Measurements from ENCODE around the gene PAPOLB. TPM values are rescaled to one million over a fixed set of nuclear protein-coding genes. Genes with fewer than 3 reads are reported as not detected.
A peak's percentile ranks its signal among the peaks of the same experiment; 100 is the strongest.

The PAPOLB gene
- total and polyA plus RNA-seq, 9 donors: 0.04 to 0.22 (median 0.06) TPM; not detected in 3

GRCh38 chr7:4816419-4817080 is 45.3 kb downstream of the PAPOLB start:
- WGBS (ENCODE audit: insufficient coverage): 90% methylated on average over 13 of the region's 26 CpGs

GRCh38 chr7:4815609-4816418 is 46.0 kb downstream of the PAPOLB start:
- Histone ChIP-seq H3K27me3 (ENCODE audit: control insufficient read depth, insufficient read depth, low read length) (no peaks in the 10 kb centered on the region), H3K9me3 (replicated peaks; ENCODE audit: control insufficient read depth, low read depth, low read length) (peaks cover 2% of the 10 kb centered on the region), H3K27ac (ENCODE audit: low read length) (no peak overlapping the region), H3K4me3 (ENCODE audit: low read length) (no peak overlapping the region), H3K4me1 (ENCODE audit: control insufficient read depth, insufficient read depth, low read length) (peaks cover 27% of the 10 kb centered on the region), H3K36me3 (ENCODE audit: control insufficient read depth, insufficient read depth, low read length) (no peaks in the 10 kb centered on the region)
- no peak for DNase-seq
- 89% methylated on average over 36 of the region's 38 CpGs for WGBS (ENCODE audit: insufficient coverage)

More at GRCh38 chr7:4816419-4817080, 45.3 kb downstream of the PAPOLB start:
- H3K4me1 ChIP-seq (ENCODE audit: control insufficient read depth, insufficient read depth, low read length): peaks cover 33% of the 10 kb centered on the region
- H3K4me3 ChIP-seq (ENCODE audit: low read length): no peak overlapping the region
- H3K36me3 ChIP-seq (ENCODE audit: control insufficient read depth, insufficient read depth, low read length): no peaks in the 10 kb centered on the region
- H3K27me3 ChIP-seq (ENCODE audit: control insufficient read depth, insufficient read depth, low read length): no peaks in the 10 kb centered on the region
- H3K27ac ChIP-seq (ENCODE audit: low read length): no peak overlapping the region
- peaks cover 2% of the 10 kb centered on the region for H3K9me3 ChIP-seq (replicated peaks; ENCODE audit: control insufficient read depth, low read depth, low read length)
- no peak for DNase-seq

DNA sequence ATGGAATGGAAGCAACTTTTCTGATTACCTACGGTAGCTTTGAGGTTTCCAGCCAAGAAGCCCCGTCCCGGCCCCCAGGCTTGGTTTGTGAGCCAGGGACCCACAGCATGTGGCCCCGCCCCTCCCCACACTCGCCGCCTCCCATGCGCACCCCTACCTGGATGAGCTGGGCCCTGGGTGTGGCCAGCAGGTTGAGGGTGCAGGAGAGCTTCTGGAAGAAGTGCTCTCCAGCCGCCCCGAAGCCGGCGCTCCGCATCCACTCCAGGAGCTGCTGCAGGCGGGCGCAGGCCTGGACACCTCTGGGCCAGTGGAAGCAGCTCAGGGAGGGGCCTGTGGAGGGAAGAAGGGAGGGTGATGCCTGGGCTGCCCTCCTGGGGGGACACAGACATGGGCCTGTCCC is 46.7 kb downstream of the PAPOLB start:
- no peak overlapping the region for H3K27ac ChIP-seq (ENCODE audit: low read length)
- H3K27me3 ChIP-seq (ENCODE audit: control insufficient read depth, insufficient read depth, low read length): peaks cover 2% of the 10 kb centered on the region
- DNase-seq: no peak
- no peaks in the 10 kb centered on the region for H3K36me3 ChIP-seq (ENCODE audit: control insufficient read depth, insufficient read depth, low read length)
- H3K4me1 ChIP-seq (ENCODE audit: control insufficient read depth, insufficient read depth, low read length): peaks cover 20% of the 10 kb centered on the region
- WGBS (ENCODE audit: insufficient coverage): 91% methylated on average over 7 of the region's 14 CpGs
- no peak overlapping the region for H3K4me3 ChIP-seq (ENCODE audit: low read length)
- H3K9me3 ChIP-seq (replicated peaks; ENCODE audit: control insufficient read depth, low read depth, low read length): peaks cover 2% of the 10 kb centered on the region

DNA sequence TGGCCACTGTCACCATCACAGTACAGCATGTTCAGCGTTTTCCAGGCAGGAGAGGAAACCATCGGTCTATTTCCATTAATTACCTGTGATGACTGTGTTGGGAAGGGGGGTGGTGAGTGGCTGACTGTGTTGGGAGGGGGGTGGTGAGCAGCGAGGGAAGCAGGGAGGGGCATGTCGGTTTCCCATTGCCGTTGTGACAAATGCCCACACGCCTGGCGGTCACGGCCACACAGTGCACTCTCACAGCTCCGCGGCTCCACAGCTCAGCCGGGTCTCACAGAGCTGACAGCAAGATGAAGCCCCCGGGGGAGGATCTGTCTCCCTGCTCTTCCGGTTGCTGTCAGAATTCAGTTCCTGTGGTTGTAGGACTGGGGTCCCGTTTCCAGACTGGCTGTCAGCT is 47.4 kb downstream of the PAPOLB start:
- Histone ChIP-seq H3K9me3 (replicated peaks; ENCODE audit: control insufficient read depth, low read depth, low read length) (peaks cover 2% of the 10 kb centered on the region), H3K36me3 (ENCODE audit: control insufficient read depth, insufficient read depth, low read length) (no peaks in the 10 kb centered on the region), H3K27ac (ENCODE audit: low read length) (no peak overlapping the region), H3K4me1 (ENCODE audit: control insufficient read depth, insufficient read depth, low read length) (peaks cover 14% of the 10 kb centered on the region), H3K27me3 (ENCODE audit: control insufficient read depth, insufficient read depth, low read length) (peaks cover 4% of the 10 kb centered on the region), H3K4me3 (ENCODE audit: low read length) (no peak overlapping the region)
- DNase-seq: no peak
- 72% methylated on average over 13 of the region's 14 CpGs for WGBS (ENCODE audit: insufficient coverage)

DNA sequence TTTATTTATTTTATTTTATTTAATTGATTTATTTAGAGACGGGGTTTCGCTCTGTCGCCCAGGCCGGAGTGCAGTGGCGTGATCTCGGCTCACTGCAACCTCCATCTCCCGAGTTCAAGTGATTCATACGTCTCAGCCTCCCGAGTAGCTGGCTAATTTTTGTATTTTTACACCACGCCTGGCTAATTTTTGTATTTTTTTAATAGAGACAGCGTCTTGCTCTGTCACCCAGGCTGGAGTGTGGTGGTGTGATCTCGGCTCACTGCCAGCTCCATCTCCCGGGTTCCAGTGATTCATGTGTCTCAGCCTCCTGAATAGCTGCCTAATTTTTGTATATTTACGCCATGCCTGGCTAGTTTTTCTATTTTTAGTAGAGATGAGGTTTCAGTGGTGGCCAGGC is 52.2 kb downstream of the PAPOLB start:
- peaks cover 9% of the 10 kb centered on the region for H3K4me1 ChIP-seq (ENCODE audit: control insufficient read depth, insufficient read depth, low read length)
- no peak overlapping the region for H3K4me3 ChIP-seq (ENCODE audit: low read length)
- 91% methylated on average over 11 of the region's 14 CpGs for WGBS (ENCODE audit: insufficient coverage)
- H3K36me3 ChIP-seq (ENCODE audit: control insufficient read depth, insufficient read depth, low read length): no peaks in the 10 kb centered on the region
- peaks cover 2% of the 10 kb centered on the region for H3K9me3 ChIP-seq (replicated peaks; ENCODE audit: control insufficient read depth, low read depth, low read length)
- DNase-seq: no peak
- no peak overlapping the region for H3K27ac ChIP-seq (ENCODE audit: low read length)
- H3K27me3 ChIP-seq (ENCODE audit: control insufficient read depth, insufficient read depth, low read length): peaks cover 26% of the 10 kb centered on the region

DNA sequence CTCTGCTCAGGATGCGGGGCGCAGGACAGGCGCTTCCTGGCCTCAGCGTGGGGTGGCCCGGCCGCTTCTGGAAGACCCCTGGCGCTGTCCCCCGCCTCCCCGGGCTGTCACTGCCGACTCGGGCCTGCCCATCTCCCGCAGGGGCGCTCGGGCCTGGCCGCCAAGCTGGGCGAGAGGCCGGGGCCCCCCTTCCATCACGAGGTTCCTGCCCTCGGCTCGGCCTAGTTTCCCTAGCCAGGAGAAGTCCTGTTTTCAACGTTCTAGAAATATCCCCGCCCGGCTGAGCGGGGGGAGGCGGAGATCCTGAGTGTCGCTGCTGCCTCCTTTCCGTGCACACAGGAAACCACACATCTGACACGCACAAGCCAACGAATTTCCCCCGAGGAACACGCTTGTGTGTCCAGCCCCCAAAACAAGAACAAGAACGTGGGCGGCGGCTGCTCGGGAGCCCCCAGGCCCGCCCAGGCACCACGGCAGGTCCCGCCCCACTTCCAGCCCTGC is 52.7 kb downstream of the PAPOLB start:
- H3K27ac ChIP-seq (ENCODE audit: low read length): peak overlapping the region; percentile 29
- peak; percentile 55 for DNase-seq
- 70% methylated on average over 36 of the region's 38 CpGs for WGBS (ENCODE audit: insufficient coverage)
- peaks cover 26% of the 10 kb centered on the region for H3K27me3 ChIP-seq (ENCODE audit: control insufficient read depth, insufficient read depth, low read length)
- H3K9me3 ChIP-seq (replicated peaks; ENCODE audit: control insufficient read depth, low read depth, low read length): peaks cover 2% of the 10 kb centered on the region
- no peaks in the 10 kb centered on the region for H3K36me3 ChIP-seq (ENCODE audit: control insufficient read depth, insufficient read depth, low read length)
- H3K4me3 ChIP-seq (ENCODE audit: low read length): peak overlapping the region; percentile 3
- peaks cover 9% of the 10 kb centered on the region for H3K4me1 ChIP-seq (ENCODE audit: control insufficient read depth, insufficient read depth, low read length)

GRCh38 chr7:4808565-4808964 is 53.3 kb downstream of the PAPOLB start:
- Histone ChIP-seq H3K4me3 (ENCODE audit: low read length) (no peak overlapping the region), H3K27ac (ENCODE audit: low read length) (peak overlapping the region; percentile 47)
- 83% methylated on average over 28 of the region's 37 CpGs for WGBS (ENCODE audit: insufficient coverage)

GRCh38 chr7:4808026-4808425 is 53.8 kb downstream of the PAPOLB start:
- DNase-seq: no peak
- no peaks in the 10 kb centered on the region for H3K9me3 ChIP-seq (replicated peaks; ENCODE audit: control insufficient read depth, low read depth, low read length)
- peaks cover 9% of the 10 kb centered on the region for H3K4me1 ChIP-seq (ENCODE audit: control insufficient read depth, insufficient read depth, low read length)
- H3K27me3 ChIP-seq (ENCODE audit: control insufficient read depth, insufficient read depth, low read length): peaks cover 26% of the 10 kb centered on the region
- H3K36me3 ChIP-seq (ENCODE audit: control insufficient read depth, insufficient read depth, low read length): no peaks in the 10 kb centered on the region
- peak overlapping the region; percentile 47 for H3K27ac ChIP-seq (ENCODE audit: low read length)
- H3K4me3 ChIP-seq (ENCODE audit: low read length): no peak overlapping the region
- WGBS (ENCODE audit: insufficient coverage): 31% methylated on average over 4 of the region's 5 CpGs

More at GRCh38 chr7:4808565-4808964, 53.3 kb downstream of the PAPOLB start:
- no peak for DNase-seq
- Histone ChIP-seq H3K27me3 (ENCODE audit: control insufficient read depth, insufficient read depth, low read length) (peaks cover 26% of the 10 kb centered on the region), H3K36me3 (ENCODE audit: control insufficient read depth, insufficient read depth, low read length) (no peaks in the 10 kb centered on the region), H3K9me3 (replicated peaks; ENCODE audit: control insufficient read depth, low read depth, low read length) (peaks cover 2% of the 10 kb centered on the region), H3K4me1 (ENCODE audit: control insufficient read depth, insufficient read depth, low read length) (peaks cover 9% of the 10 kb centered on the region)
